GM18870 (cell line): Measurements from ENCODE around the gene CWC22.

Experiments used
- ATAC-seq: cut with Tn5 transposase; IDR thresholded peaks from one replicate; pipeline ENCODE4 v1.9.1; 2021; ENCODE audit warnings: moderate library complexity; ENCODE audit not compliant: unreplicated experiment

The CWC22 gene

DNA sequence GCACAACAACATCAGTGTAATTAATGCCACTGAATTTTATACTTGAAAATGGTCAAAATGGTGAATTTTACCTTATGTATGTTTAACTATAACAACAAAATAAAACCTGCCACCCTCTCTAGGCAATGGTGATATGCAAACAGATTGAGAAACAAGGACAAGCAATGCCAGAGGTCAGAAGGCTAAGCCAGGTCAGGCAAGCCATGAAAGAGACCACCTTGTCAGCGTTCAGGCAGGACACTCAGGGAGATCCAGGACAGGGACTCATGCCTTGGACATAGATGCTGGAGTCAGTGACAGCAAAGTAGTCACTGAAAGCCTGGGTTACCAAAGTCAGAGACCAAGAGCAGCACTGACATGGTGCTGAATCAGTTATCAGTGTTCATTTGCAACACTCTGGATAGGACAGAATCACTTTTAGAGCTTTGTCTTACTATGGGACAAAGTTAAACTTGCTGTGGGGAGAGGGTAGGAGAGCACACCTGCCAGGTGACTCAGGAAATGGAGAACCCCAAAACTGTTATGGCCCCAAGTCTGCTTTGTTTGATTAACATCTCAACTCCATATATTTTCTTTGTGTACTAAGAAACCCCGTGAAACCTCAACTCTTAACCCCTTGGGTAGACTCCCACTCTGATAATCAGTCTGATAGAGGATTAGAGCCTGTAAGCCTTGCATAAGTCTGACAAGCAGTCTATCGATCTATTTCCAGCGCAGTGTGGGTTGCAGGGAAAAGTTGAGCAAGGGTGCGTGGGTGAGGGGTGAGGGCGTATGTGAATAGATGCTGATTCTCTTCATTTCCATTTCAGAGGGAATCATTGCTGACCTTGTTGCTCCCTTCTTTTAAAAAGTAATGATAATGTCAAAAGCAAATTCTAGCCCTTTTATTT lies 97.0 kb downstream of the CWC22 start:
- no peak for ATAC-seq

DNA sequence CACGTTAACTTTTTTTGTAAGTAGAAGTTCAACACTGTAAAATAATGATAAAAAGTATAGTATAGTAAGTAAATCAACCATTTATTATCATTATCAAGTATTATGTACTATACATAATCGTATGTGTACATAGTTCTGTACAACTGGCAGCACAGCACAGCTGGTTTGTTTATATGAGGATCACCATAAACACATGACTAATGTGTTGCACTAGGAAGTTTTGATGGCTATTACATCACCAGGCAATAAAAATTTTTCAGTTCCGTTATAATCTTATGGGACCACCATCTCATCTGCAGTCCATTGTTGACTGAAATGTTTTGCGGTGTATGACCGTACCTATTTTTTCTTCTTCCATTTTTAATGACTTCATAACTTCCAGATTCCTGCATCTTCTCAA lies 106.4 kb downstream of the CWC22 start:
- ATAC-seq, result no peak

DNA sequence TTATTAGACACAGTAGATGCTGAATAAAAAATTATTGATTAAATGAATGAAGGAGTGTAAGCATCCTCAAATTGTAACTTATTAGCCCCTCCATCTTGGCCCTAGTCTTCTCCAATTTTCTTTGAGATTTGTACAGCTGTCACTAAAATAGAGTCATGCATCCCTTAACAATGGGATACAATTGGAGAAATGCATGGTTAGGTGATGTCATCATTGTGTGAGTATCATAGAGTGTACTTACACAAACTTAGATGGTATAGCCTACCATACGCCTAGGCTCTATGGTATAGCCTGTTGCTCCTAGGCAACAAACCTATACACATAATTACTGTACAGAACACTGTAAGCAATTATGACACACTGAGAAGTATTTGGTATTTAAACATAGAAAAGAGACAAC lies 107.4 kb downstream of the CWC22 start:
- ATAC-seq, result no peak

DNA sequence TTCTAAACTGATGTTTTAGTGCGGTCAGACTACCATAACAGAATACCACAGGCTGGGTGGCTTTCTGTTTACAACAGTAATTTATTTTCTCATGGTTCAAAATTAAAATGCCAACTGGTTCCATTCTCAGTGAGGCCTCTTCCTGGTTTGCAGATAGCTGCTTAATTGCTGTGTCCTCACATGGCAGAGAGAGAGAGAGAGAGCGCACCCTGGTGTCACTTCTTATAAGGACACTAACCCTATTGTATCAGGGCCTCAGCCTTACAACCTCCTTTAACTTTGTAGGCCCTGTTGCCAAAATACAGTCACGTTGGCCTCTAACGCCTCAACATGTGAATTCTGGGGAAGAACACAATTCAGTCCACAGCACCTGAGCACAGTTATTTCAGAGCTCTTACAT lies 108.2 kb downstream of the CWC22 start:
- ATAC-seq, result peak; percentile 79
